Brain microvascular endothelial cell (primary cell): ENCODE measurements around the gene EME2.

ENCODE experiments used
- DNase-seq: peaks from one replicate; pipeline ENCODE4 v3.0.0-alpha.2; 2020
- H3K27ac ChIP-seq: fragments of 250-450 bp; sonication (Bioruptor Pico); 2 replicates; pipeline ENCODE4 v1.5.1; 2020; ENCODE audit warnings: mild to moderate bottlenecking, moderate library complexity
- H3K27me3 ChIP-seq: fragments of 250-450 bp; sonication (Bioruptor Pico); replicated peaks from 2 replicates; pipeline ENCODE4 v1.5.1; 2020; ENCODE audit warnings: mild to moderate bottlenecking
- H3K36me3 ChIP-seq: fragments of 250-450 bp; sonication (Bioruptor Pico); replicated peaks from 2 replicates; pipeline ENCODE4 v1.5.1; 2020; ENCODE audit warnings: mild to moderate bottlenecking
- H3K4me3 ChIP-seq: 2 replicates; pipeline ENCODE4 v1.5.1; 2011; ENCODE audit warnings: low read depth, mild to moderate bottlenecking, control low read depth, low read length, moderate library complexity
- CTCF ChIP-seq: IDR thresholded peaks from 2 replicates; pipeline ENCODE4 v1.5.1; 2011; ENCODE audit warnings: low read depth, mild to moderate bottlenecking, moderate library complexity, low read length, control low read depth, inconsistent platforms; ENCODE audit errors: missing control alignments
- in situ Hi-C: cut with HindIII; loops from 2 replicates; pipeline ENCODE4 v1.10.0; 2017; ENCODE audit warnings: low sequenced_read_pairs, low pct_ligation_motif_present

EME2 gene

GRCh38 chr16:1780677-1781072 is 8.1 kb downstream of the EME2 start:
- in situ Hi-C loops, result no loop called here
- DNase-seq, result no peak
- no peak overlapping the region for H3K27ac ChIP-seq
- no peak for TF ChIP-seq CTCF
- H3K27me3 ChIP-seq, result no peaks in the 10 kb centered on the region
- no peak overlapping the region for H3K4me3 ChIP-seq
- peaks cover 31% of the 10 kb centered on the region for H3K36me3 ChIP-seq

- no peak overlapping the region for H3K27ac ChIP-seq
Measured at GRCh38 chr16:1781254-1781653, 8.6 kb downstream of the EME2 start.

GRCh38 chr16:1781758-1782407 is 9.3 kb downstream of the EME2 start:
- Histone ChIP-seq H3K27me3 (no peaks in the 10 kb centered on the region), H3K4me3 (peak overlapping the region; percentile 75), H3K27ac (peak overlapping the region; percentile 72), H3K36me3 (peaks cover 33% of the 10 kb centered on the region)
- in situ Hi-C loops, result no loop called here
- no peak for DNase-seq
- peak; percentile 48 for TF ChIP-seq CTCF

More at GRCh38 chr16:1781254-1781653, 8.6 kb downstream of the EME2 start:
- Histone ChIP-seq H3K27me3 (no peaks in the 10 kb centered on the region), H3K4me3 (peak overlapping the region; percentile 75), H3K36me3 (peaks cover 29% of the 10 kb centered on the region)
- no peak for DNase-seq
- no peak for TF ChIP-seq CTCF
- in situ Hi-C loops, result no loop called here

GRCh38 chr16:1782408-1783264 is 10.0 kb downstream of the EME2 start, which contains the start of the genes NUBP2 and SPSB3:
TSS of gene NUBP2 (plus strand) at chr16:1782960. CDS start at chr16:1783021, 61 bp downstream.
TSS of gene SPSB3 (minus strand) at chr16:1782571. CDS start at chr16:1781483, 1,088 bp downstream.
- peaks cover 31% of the 10 kb centered on the region for H3K36me3 ChIP-seq
- no peak for TF ChIP-seq CTCF

GRCh38 chr16:1784977-1785845 is 12.6 kb downstream of the EME2 start:
- DNase-seq, result no peak
- Histone ChIP-seq H3K36me3 (peaks cover 33% of the 10 kb centered on the region), H3K4me3 (no peak overlapping the region), H3K27me3 (no peaks in the 10 kb centered on the region), H3K27ac (no peak overlapping the region)
- TF ChIP-seq CTCF, result no peak
- in situ Hi-C loops, result no loop called here

More at GRCh38 chr16:1782408-1783264, 10.0 kb downstream of the EME2 start, which contains the start of the genes NUBP2 and SPSB3:
- Histone ChIP-seq H3K27me3 (no peaks in the 10 kb centered on the region), H3K27ac (peak within 1 kb of the TSS; percentile 72), H3K4me3 (peak within 1 kb of the TSS; percentile 88)
- DNase-seq, result peak; percentile 100
- in situ Hi-C loops, result no loop called here
